ENCODE data around the gene RHBDL1. TPM values are rescaled to one million over a fixed set of nuclear protein-coding genes. Genes with fewer than 3 reads are reported as not detected.

Gene RHBDL1
- total RNA-seq, 2 donors from 2014 or later: 0.67 to 1.3 TPM

DNA sequence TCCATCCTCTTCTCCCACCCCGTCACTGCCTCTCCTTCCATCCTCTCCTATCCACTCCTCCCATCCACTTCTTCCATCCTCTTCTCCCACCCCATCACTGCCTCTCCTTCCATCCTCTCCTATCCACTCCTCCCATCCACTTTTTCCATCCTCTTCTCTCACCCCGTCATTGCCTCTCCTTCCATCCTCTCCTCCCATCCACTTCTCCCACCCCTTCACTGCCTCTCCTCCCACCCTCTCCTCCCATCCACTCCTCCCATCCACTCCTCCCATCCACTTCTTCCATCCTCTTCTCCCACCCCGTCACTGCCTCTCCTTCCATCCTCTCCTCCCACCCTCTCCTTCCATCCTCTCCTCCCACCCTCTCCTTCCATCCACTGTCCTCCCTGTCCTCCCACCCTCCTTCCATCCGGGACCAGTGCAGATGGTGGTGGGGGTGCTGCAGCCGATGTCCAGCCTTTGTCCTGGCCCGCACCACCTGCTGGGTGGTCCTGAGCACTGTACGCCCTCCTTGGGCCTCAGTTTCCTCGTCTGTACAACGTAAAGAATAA is 43.6 kb upstream of the RHBDL1 start:
- H3K27ac ChIP-seq: no peak overlapping the region
- H3K4me3 ChIP-seq: no peak overlapping the region
- H3K36me3 ChIP-seq: peaks cover 11% of the 10 kb centered on the region
- no peaks in the 10 kb centered on the region for H3K27me3 ChIP-seq
- no peaks in the 10 kb centered on the region for H3K9me3 ChIP-seq
- DNase-seq (ENCODE audit: low spot score): no peak
- TF ChIP-seq CTCF (IDR thresholded peaks at IDR 0.05): no peak
- H3K4me1 ChIP-seq: peaks cover 0 to 46% of the 10 kb centered on the region in 2 donors

DNA sequence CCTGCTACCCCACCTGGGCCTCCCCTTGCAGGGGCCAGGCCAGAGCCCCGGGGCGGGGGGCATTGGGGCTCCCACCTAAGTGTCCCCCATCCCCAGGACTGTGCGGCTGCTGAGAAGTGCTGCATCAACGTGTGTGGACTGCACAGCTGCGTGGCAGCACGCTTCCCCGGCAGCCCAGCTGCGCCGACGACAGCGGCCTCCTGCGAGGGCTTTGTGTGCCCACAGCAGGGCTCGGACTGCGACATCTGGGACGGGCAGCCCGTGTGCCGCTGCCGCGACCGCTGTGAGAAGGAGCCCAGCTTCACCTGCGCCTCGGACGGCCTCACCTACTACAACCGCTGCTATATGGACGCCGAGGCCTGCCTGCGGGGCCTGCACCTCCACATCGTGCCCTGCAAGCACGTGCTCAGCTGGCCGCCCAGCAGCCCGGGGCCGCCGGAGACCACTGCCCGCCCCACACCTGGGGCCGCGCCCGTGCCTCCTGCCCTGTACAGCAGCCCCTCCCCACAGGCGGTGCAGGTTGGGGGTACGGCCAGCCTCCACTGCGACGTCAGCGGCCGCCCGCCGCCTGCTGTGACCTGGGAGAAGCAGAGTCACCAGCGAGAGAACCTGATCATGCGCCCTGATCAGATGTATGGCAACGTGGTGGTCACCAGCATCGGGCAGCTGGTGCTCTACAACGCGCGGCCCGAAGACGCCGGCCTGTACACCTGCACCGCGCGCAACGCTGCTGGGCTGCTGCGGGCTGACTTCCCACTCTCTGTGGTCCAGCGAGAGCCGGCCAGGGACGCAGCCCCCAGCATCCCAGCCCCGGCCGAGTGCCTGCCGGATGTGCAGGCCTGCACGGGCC is 42.8 kb upstream of the RHBDL1 start:
- Histone ChIP-seq H3K9me3 (no peaks in the 10 kb centered on the region), H3K36me3 (peaks cover 11% of the 10 kb centered on the region), H3K4me3 (no peak overlapping the region), H3K27ac (no peak overlapping the region), H3K4me1 (peaks cover 0 to 45% of the 10 kb centered on the region in 2 donors), H3K27me3 (no peaks in the 10 kb centered on the region)
- no peak for DNase-seq (ENCODE audit: low spot score)
- TF ChIP-seq CTCF (IDR thresholded peaks at IDR 0.05): no peak

- Histone ChIP-seq H3K27ac (no peak overlapping the region), H3K4me3 (no peak overlapping the region), H3K9me3 (no peaks in the 10 kb centered on the region), H3K4me1 (peaks cover 0 to 52% of the 10 kb centered on the region in 2 donors), H3K27me3 (no peaks in the 10 kb centered on the region), H3K36me3 (peaks cover 11% of the 10 kb centered on the region)
- TF ChIP-seq CTCF (IDR thresholded peaks at IDR 0.05): no peak
- no peak for DNase-seq (ENCODE audit: low spot score)
These were observed 42.0 kb upstream of the RHBDL1 start for GRCh38 chr16:633336-634050.

DNA sequence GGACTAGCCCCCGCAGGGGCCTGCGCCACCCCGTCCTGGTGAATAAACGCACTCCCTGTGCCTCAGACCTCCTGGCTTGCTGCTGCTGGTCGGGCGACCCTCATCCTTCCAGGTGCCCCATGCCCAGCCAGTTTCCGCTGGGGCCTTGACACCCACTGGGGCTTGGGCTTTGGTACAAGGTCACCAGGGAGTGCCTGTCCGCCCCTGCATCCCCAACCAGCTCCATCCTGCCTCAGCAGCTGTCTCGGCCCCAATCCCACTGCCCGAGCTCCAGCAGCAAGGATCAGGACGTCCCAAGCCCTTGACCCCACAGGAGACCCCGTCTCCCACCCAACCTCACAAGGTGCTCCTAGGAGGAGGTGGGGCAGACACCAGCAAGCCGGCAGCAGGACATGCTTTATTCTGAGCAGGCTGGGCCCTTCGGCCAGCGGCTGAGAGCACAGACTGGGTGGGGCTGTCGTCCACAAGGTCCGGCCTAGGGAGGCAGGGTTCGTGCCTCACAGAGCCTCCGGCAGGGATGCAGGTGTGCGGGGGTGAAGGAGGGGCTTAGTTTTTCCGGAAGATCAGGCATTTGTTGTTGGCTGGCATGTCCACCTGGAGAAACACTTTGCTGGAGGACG is 41.3 kb upstream of the RHBDL1 start:
- Histone ChIP-seq H3K9me3 (no peaks in the 10 kb centered on the region), H3K36me3 (peaks cover 6% of the 10 kb centered on the region), H3K4me1 (peaks cover 0 to 51% of the 10 kb centered on the region in 2 donors), H3K27me3 (no peaks in the 10 kb centered on the region), H3K4me3 (no peak overlapping the region), H3K27ac (no peak overlapping the region)
- no peak for DNase-seq (ENCODE audit: low spot score)
- TF ChIP-seq CTCF (IDR thresholded peaks at IDR 0.05): no peak

DNA sequence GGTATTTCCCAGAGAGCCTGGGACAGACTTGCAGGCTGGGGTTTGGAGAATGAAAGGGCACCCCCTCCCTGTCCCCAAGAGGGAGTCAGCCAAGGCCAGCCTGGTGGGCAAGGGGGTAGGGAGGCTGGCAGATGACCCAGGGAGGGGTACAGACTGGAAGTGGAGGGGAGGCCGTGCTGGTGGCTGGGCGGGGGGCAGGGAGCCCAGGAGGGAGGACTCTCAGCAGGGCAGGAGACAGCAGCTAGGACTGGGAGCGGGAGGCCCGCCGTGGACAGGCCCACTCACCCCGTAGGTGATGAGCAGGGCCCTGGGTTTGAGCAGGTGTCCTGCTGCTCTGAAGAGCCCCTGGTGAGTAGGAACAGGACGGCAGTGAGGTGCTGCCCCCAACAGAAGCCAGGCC is 40.5 kb upstream of the RHBDL1 start:
- H3K36me3 ChIP-seq: peaks cover 6% of the 10 kb centered on the region
- H3K27ac ChIP-seq: no peak overlapping the region
- H3K27me3 ChIP-seq: no peaks in the 10 kb centered on the region
- H3K4me1 ChIP-seq: peaks cover 0 to 43% of the 10 kb centered on the region in 2 donors
- no peak for DNase-seq (ENCODE audit: low spot score)
- no peak for TF ChIP-seq CTCF (IDR thresholded peaks at IDR 0.05)
- H3K9me3 ChIP-seq: no peaks in the 10 kb centered on the region
- peak overlapping the region in 1 of 2 donors; percentile 85 for H3K4me3 ChIP-seq

Measured in right atrium auricular region (tissue), 2 donors.